Epidermal melanocyte (primary cell): ENCODE results near the gene GRID1.

Experiments used
- DNase-seq: peaks from one replicate; pipeline ENCODE4 v3.0.0; 2011; ENCODE audit warnings: low spot score; ENCODE audit not compliant: insufficient read length

Gene GRID1

GRCh38 chr10:85635650-85636049 lies 730.9 kb downstream of the GRID1 start:
- DNase-seq = no peak

GRCh38 chr10:85624511-85624910 lies 742.1 kb downstream of the GRID1 start:
- no peak for DNase-seq

- DNase-seq = no peak
These were observed 742.8 kb downstream of the GRID1 start for GRCh38 chr10:85623758-85624157.

- no peak for DNase-seq
These were observed 743.3 kb downstream of the GRID1 start for GRCh38 chr10:85623342-85623741.

GRCh38 chr10:85622425-85622824 lies 744.2 kb downstream of the GRID1 start:
- no peak for DNase-seq

GRCh38 chr10:85621562-85621961 lies 745.0 kb downstream of the GRID1 start:
- DNase-seq = no peak

- DNase-seq = no peak
These were observed 745.8 kb downstream of the GRID1 start for GRCh38 chr10:85620807-85621206.

GRCh38 chr10:85619832-85620231 lies 746.8 kb downstream of the GRID1 start:
- no peak for DNase-seq

GRCh38 chr10:85618841-85619240 lies 747.8 kb downstream of the GRID1 start:
- DNase-seq = no peak

GRCh38 chr10:85617751-85618546 lies 748.6 kb downstream of the GRID1 start:
- no peak for DNase-seq

GRCh38 chr10:85615556-85615955 lies 751.0 kb downstream of the GRID1 start:
- no peak for DNase-seq

GRCh38 chr10:85614981-85615380 lies 751.6 kb downstream of the GRID1 start:
- no peak for DNase-seq

- DNase-seq = no peak
These were observed 752.0 kb downstream of the GRID1 start for GRCh38 chr10:85614566-85614965.

- no peak for DNase-seq
These were observed 753.2 kb downstream of the GRID1 start for GRCh38 chr10:85613391-85613790.

GRCh38 chr10:85612833-85613232 lies 753.8 kb downstream of the GRID1 start:
- no peak for DNase-seq

GRCh38 chr10:85612378-85612775 lies 754.2 kb downstream of the GRID1 start:
- DNase-seq = no peak

- no peak for DNase-seq
These were observed 754.7 kb downstream of the GRID1 start for GRCh38 chr10:85611746-85612377.

GRCh38 chr10:85611093-85611740 lies 755.4 kb downstream of the GRID1 start:
- no peak for DNase-seq

GRCh38 chr10:85610381-85611092 lies 756.1 kb downstream of the GRID1 start:
- DNase-seq = no peak

GRCh38 chr10:85609509-85609908 lies 757.1 kb downstream of the GRID1 start:
- no peak for DNase-seq

- DNase-seq = no peak
These were observed 757.9 kb downstream of the GRID1 start for GRCh38 chr10:85608706-85609105.
